ENCODE data around the gene C17orf58.

GRCh38 chr17:67942810-67943209 lies 53.5 kb downstream of the C17orf58 start:
- TF ChIP-seq CTCF (IDR thresholded peaks at IDR 0.05; ENCODE audit: insufficient read depth, low read length): no peak
- no peak for TF ChIP-seq POLR2AphosphoS5 (IDR thresholded peaks at IDR 0.05; ENCODE audit: low read depth)
- TF ChIP-seq REST (IDR thresholded peaks at IDR 0.05; ENCODE audit: insufficient replicate concordance, low read depth): no peak
- TF ChIP-seq GABPA (IDR thresholded peaks at IDR 0.05; ENCODE audit: low read depth): no peak

All from HL-60 (cell line).